ENCODE measurements around the gene MCTP1.

Gene MCTP1

GRCh38 chr5:94888674-94889073 lies 396.2 kb downstream of the MCTP1 start:
- H3K27me3 ChIP-seq (replicated peaks; ENCODE audit: insufficient read depth, low read length): no peaks in the 10 kb centered on the region
- TF ChIP-seq EZH2phosphoT487 (IDR thresholded peaks at IDR 0.05; ENCODE audit: low read length) (no peak), EZH2 (optimal IDR thresholded peaks at IDR 0.05; ENCODE audit: low read depth, low read length) (no peak)
- TF ChIP-seq, protein P1, sequence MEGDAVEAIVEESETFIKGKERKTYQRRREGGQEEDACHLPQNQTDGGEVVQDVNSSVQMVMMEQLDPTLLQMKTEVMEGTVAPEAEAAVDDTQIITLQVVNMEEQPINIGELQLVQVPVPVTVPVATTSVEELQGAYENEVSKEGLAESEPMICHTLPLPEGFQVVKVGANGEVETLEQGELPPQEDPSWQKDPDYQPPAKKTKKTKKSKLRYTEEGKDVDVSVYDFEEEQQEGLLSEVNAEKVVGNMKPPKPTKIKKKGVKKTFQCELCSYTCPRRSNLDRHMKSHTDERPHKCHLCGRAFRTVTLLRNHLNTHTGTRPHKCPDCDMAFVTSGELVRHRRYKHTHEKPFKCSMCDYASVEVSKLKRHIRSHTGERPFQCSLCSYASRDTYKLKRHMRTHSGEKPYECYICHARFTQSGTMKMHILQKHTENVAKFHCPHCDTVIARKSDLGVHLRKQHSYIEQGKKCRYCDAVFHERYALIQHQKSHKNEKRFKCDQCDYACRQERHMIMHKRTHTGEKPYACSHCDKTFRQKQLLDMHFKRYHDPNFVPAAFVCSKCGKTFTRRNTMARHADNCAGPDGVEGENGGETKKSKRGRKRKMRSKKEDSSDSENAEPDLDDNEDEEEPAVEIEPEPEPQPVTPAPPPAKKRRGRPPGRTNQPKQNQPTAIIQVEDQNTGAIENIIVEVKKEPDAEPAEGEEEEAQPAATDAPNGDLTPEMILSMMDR (IDR thresholded peaks at IDR 0.05; ENCODE audit: low read length): no peak
- H3K4me2 ChIP-seq (ENCODE audit: low read depth, low read length): no peak overlapping the region
- no peaks in the 10 kb centered on the region for H3K9me3 ChIP-seq (replicated peaks; ENCODE audit: insufficient read depth, low read length)
- H4K20me1 ChIP-seq (ENCODE audit: insufficient read depth, low read length): no peaks in the 10 kb centered on the region
- H3K4me1 ChIP-seq (ENCODE audit: low read length): no peaks in the 10 kb centered on the region
- no peak overlapping the region for H3K9ac ChIP-seq (ENCODE audit: low read length)
- no peak overlapping the region for H3K27ac ChIP-seq (ENCODE audit: low read length)
- H2AFZ ChIP-seq (ENCODE audit: low read length): no peak overlapping the region
- no peaks in the 10 kb centered on the region for H3K36me3 ChIP-seq (replicated peaks; ENCODE audit: insufficient read depth, low read length)
- H3K4me3 ChIP-seq (ENCODE audit: low read length): no peak overlapping the region
- no peaks in the 10 kb centered on the region for H3F3A ChIP-seq (ENCODE audit: insufficient read depth, low read length)
- H3K79me2 ChIP-seq (ENCODE audit: low read length): no peaks in the 10 kb centered on the region
- no peak for DNase-seq
- H3K9me2 ChIP-seq (replicated peaks; ENCODE audit: insufficient read depth, low read length): no peaks in the 10 kb centered on the region

DNA sequence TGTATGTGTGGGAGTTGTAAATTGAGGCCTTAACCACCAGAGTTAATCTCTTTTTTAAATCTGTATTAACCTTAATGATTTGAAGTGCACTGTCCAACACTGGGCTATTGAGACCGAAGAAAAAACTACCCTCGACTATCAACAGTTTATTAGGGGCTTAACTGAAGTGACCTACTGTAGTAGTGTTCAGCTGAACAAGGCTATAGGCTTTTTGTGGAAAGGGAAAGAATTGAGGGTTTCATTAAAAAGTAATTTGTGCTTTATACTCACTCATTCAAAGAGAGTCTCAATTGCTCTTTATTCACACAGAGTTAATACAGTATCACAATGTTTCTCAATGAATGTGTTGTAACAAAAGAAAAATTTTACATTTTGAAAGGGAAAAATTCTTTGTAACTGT lies 399.0 kb downstream of the MCTP1 start:
- H2AFZ ChIP-seq (ENCODE audit: low read length): no peak overlapping the region
- no peak overlapping the region for H3K4me3 ChIP-seq (ENCODE audit: low read length)
- H3K27me3 ChIP-seq (replicated peaks; ENCODE audit: insufficient read depth, low read length): no peaks in the 10 kb centered on the region
- no peaks in the 10 kb centered on the region for H3K36me3 ChIP-seq (replicated peaks; ENCODE audit: insufficient read depth, low read length)
- H3K4me2 ChIP-seq (ENCODE audit: low read depth, low read length): no peak overlapping the region
- H3K9me2 ChIP-seq (replicated peaks; ENCODE audit: insufficient read depth, low read length): no peaks in the 10 kb centered on the region
- H3F3A ChIP-seq (ENCODE audit: insufficient read depth, low read length): no peaks in the 10 kb centered on the region
- H3K9ac ChIP-seq (ENCODE audit: low read length): no peak overlapping the region
- H3K79me2 ChIP-seq (ENCODE audit: low read length): no peaks in the 10 kb centered on the region
- H3K4me1 ChIP-seq (ENCODE audit: low read length): no peaks in the 10 kb centered on the region
- TF ChIP-seq EZH2phosphoT487 (IDR thresholded peaks at IDR 0.05; ENCODE audit: low read length) (no peak), EZH2 (optimal IDR thresholded peaks at IDR 0.05; ENCODE audit: low read depth, low read length) (no peak)
- TF ChIP-seq, protein P1 (IDR thresholded peaks at IDR 0.05; ENCODE audit: low read length): no peak
- DNase-seq: no peak
- no peak overlapping the region for H3K27ac ChIP-seq (ENCODE audit: low read length)
- no peaks in the 10 kb centered on the region for H4K20me1 ChIP-seq (ENCODE audit: insufficient read depth, low read length)
- H3K9me3 ChIP-seq (replicated peaks; ENCODE audit: insufficient read depth, low read length): no peaks in the 10 kb centered on the region

DNA sequence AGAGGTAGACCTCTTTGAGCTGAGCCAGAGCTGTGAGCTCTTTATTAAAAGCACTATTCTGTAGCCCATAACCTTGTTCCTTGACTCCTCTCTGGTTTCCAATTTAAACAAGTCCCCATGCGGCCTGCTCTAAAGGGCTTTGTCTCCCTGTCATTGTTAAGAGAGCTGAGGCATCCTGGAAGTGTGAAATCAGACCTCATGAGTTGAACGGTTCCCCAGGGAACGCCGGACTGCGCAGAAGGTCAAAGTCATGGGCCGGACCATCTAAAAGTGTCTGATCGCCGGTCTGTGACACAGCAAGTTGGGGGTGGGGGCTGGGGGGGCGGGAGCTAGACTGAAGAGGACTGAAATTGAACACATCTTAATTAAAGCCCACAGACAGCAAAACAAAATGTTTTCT lies 400.6 kb downstream of the MCTP1 start:
- no peak for DNase-seq
- Histone ChIP-seq H3K4me2 (ENCODE audit: low read depth, low read length) (no peak overlapping the region), H3K9me2 (replicated peaks; ENCODE audit: insufficient read depth, low read length) (no peaks in the 10 kb centered on the region), H3K27ac (ENCODE audit: low read length) (no peak overlapping the region), H2AFZ (ENCODE audit: low read length) (no peak overlapping the region), H3K36me3 (replicated peaks; ENCODE audit: insufficient read depth, low read length) (no peaks in the 10 kb centered on the region), H3K4me1 (ENCODE audit: low read length) (no peaks in the 10 kb centered on the region), H3F3A (ENCODE audit: insufficient read depth, low read length) (no peaks in the 10 kb centered on the region), H3K27me3 (replicated peaks; ENCODE audit: insufficient read depth, low read length) (no peaks in the 10 kb centered on the region), H3K9me3 (replicated peaks; ENCODE audit: insufficient read depth, low read length) (no peaks in the 10 kb centered on the region), H3K79me2 (ENCODE audit: low read length) (no peaks in the 10 kb centered on the region), H3K9ac (ENCODE audit: low read length) (no peak overlapping the region), H3K4me3 (ENCODE audit: low read length) (no peak overlapping the region), H4K20me1 (ENCODE audit: insufficient read depth, low read length) (no peaks in the 10 kb centered on the region)
- TF ChIP-seq EZH2 (optimal IDR thresholded peaks at IDR 0.05; ENCODE audit: low read depth, low read length) (no peak), EZH2phosphoT487 (IDR thresholded peaks at IDR 0.05; ENCODE audit: low read length) (no peak)
- TF ChIP-seq, protein P1 (IDR thresholded peaks at IDR 0.05; ENCODE audit: low read length): no peak

Measured in MM.1S (cell line).